Lower lobe of right lung (tissue), 2 donors: Measurements from ENCODE around the gene PDE4B. TPM values are rescaled to one million over a fixed set of nuclear protein-coding genes. Genes with fewer than 3 reads are reported as not detected.

ENCODE experiments used
- ATAC-seq, 2 donors: fragments of 200-7000 bp; cut with Tn5 transposase; one replicate each; pipeline ENCODE4 v1.9.1; 2020 to 2022; ENCODE audit warnings: mild to moderate bottlenecking in 2 of 2, moderate library complexity in 2 of 2
- DNase-seq: peaks from one replicate; pipeline ENCODE4 v3.0.0-alpha.2; 2020
- H3K27ac ChIP-seq: fragments of 200-600 bp; one replicate; pipeline ENCODE4 v1.8.0; 2022
- H3K27me3 ChIP-seq: fragments of 200-600 bp; one replicate; pipeline ENCODE4 v1.8.0; 2022; ENCODE audit warnings: low read depth
- H3K36me3 ChIP-seq: fragments of 200-600 bp; one replicate; pipeline ENCODE4 v1.8.0; 2022; ENCODE audit warnings: mild to moderate bottlenecking
- H3K4me1 ChIP-seq: fragments of 200-600 bp; one replicate; pipeline ENCODE4 v1.8.0; 2022
- H3K4me3 ChIP-seq: fragments of 200-600 bp; one replicate; pipeline ENCODE4 v1.8.0; 2022; ENCODE audit warnings: mild to moderate bottlenecking
- H3K9me3 ChIP-seq: fragments of 200-600 bp; one replicate; pipeline ENCODE4 v1.8.0; 2022
- CTCF ChIP-seq: fragments of 200-600 bp; IDR thresholded peaks from one replicate; pipeline ENCODE4 v1.8.0; 2022; ENCODE audit warnings: antibody characterized with exemption, mild to moderate bottlenecking
- intact Hi-C: fragments of 100-400 bp; cut with DNase I; formaldehyde crosslinking; loops from one replicate; pipeline ENCODE4 v1.11.0; 2022
- total RNA-seq: library from RNA; stranded (reverse); fragmentation: NEBNext Ultra II Directional; extraction: Animal tissue kit (Norgen Biotek cat#: 25700); gene quantifications from one replicate; pipeline ENCODE4 v1.2.1, GENCODE V29; 2021
- donor health status: DM: no; HTN: yes; CAD: no; lungs with severe emphysema.

The PDE4B gene
- total RNA-seq, 1 donor from 2014 or later = 26.9 TPM

DNA sequence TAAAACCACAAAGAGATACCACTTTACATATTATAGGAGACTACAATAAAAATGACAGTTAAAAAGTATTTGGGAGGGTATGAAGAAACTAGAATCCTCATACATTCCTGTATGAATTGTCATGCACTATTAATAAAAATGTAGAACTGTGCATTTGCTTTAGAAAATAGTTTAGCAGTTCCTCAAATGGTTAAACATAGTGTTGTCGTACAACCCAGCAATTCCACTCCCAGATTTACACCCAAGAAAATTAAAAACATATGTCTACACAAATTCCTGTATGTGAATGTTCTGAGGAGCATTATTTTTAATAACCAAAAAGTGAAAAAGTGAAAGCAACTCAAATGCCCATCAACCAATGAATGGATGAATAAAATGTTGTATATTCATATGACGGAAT is 23.1 kb upstream of the PDE4B start:
- Histone ChIP-seq H3K27me3 (no peaks in the 10 kb centered on the region), H3K4me3 (no peak overlapping the region), H3K9me3 (no peaks in the 10 kb centered on the region), H3K27ac (no peak overlapping the region), H3K36me3 (no peaks in the 10 kb centered on the region), H3K4me1 (no peaks in the 10 kb centered on the region)
- no peak for DNase-seq
- TF ChIP-seq CTCF = no peak
- intact Hi-C loops = no loop called here
- no peak for ATAC-seq

DNA sequence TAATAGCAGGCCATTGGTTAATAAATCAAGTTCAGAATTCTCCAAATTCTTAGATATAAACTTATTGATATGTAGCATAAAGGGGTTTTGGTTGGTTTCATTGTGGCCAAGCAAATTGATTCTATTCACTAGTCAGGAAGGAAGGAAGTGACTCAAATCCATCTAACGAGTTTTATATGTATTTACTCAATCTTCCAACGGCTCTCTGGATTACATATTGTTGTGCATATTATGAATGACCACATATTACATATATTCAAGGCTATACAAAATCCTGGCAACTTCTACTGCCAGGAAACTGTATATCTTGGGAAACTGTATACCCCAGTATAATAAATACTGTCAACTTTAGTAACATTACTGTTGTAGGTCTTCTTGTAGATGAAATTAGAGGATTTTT is 20.1 kb upstream of the PDE4B start:
- intact Hi-C loops = no loop called here

GRCh38 chr1:65773391-65774123 is 19.1 kb upstream of the PDE4B start:
- no peaks in the 10 kb centered on the region for H3K27me3 ChIP-seq
- no peaks in the 10 kb centered on the region for H3K4me1 ChIP-seq
- no peak overlapping the region for H3K4me3 ChIP-seq
- no peak overlapping the region for H3K27ac ChIP-seq
- no peak for TF ChIP-seq CTCF
- H3K36me3 ChIP-seq = no peaks in the 10 kb centered on the region
- intact Hi-C loops = no loop called here
- no peaks in the 10 kb centered on the region for H3K9me3 ChIP-seq
- ATAC-seq = no peak
- no peak for DNase-seq

More for the DNA sequence above, 20.1 kb upstream of the PDE4B start:
- Histone ChIP-seq H3K27me3 (no peaks in the 10 kb centered on the region), H3K4me3 (no peak overlapping the region), H3K36me3 (no peaks in the 10 kb centered on the region), H3K9me3 (no peaks in the 10 kb centered on the region), H3K27ac (no peak overlapping the region), H3K4me1 (no peaks in the 10 kb centered on the region)
- no peak for TF ChIP-seq CTCF
- ATAC-seq (no peak), DNase-seq (no peak)

DNA sequence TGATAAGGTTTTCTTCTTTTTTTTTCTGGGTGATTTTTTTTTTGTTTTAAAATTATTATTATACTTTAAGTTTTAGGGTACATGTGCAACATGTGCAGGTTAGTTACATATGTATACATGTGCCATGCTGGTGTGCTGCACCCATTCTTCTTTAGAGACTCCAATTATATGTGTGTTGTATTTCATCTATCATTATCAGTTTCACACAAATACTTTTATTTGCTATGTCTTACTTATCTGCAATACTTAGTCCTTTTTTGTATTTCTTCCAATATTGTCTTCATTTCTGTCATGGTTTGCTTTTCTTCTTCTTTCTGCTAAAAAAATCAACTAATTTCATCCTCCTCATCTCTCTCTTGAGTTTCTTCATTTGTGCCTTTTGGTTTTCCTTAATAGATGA is 3.9 kb upstream of the PDE4B start:
- TF ChIP-seq CTCF = no peak
- ATAC-seq (no peak), DNase-seq (no peak)
- Histone ChIP-seq H3K27ac (no peak overlapping the region), H3K4me3 (no peak overlapping the region), H3K36me3 (no peaks in the 10 kb centered on the region), H3K9me3 (peaks cover 10% of the 10 kb centered on the region), H3K27me3 (peaks cover 18% of the 10 kb centered on the region), H3K4me1 (peaks cover 6% of the 10 kb centered on the region)
- intact Hi-C loops = no loop called here

- peaks cover 18% of the 10 kb centered on the region for H3K27me3 ChIP-seq
- no peak for DNase-seq
- ATAC-seq = peak; percentile 65 to 71
Measured at GRCh38 chr1:65791396-65791795, 1.3 kb upstream of the PDE4B start.

More at GRCh38 chr1:65791396-65791795, 1.3 kb upstream of the PDE4B start:
- Histone ChIP-seq H3K27ac (no peak overlapping the region), H3K9me3 (peaks cover 10% of the 10 kb centered on the region), H3K4me3 (peak overlapping the region; percentile 49), H3K36me3 (no peaks in the 10 kb centered on the region), H3K4me1 (peaks cover 6% of the 10 kb centered on the region)
- intact Hi-C loops = no loop called here
- no peak for TF ChIP-seq CTCF
